HCT116 (cell line): Measurements from ENCODE around the gene GRIK3.

ENCODE experiments used
- CTCF ChIP-seq, 3 experiments: fragments of 200-600 bp in 1 of 3; sonication (generic) in 1 of 3; IDR thresholded peaks in 2 of 3; conservative IDR thresholded peaks in 1 of 3; 2 replicates each; pipeline ENCODE4 v1.5.1; 2012 to 2017; ENCODE audit warnings: low read depth in 2 of 3, low read length in 2 of 3, antibody characterized with exemption in 1 of 3, borderline replicate concordance in 1 of 3, control low read depth in 1 of 3, mild to moderate bottlenecking in 1 of 3, mixed read lengths in 1 of 3, mixed run types in 1 of 3, moderate library complexity in 1 of 3; ENCODE audit not compliant: insufficient read depth in 1 of 3
- EZH2 ChIP-seq: fragments of 200-600 bp; sonication (generic); IDR thresholded peaks from 2 replicates; pipeline ENCODE4 v1.6.1; 2017; ENCODE audit warnings: antibody characterized with exemption, mixed run types
- POLR2A ChIP-seq: IDR thresholded peaks from 2 replicates; pipeline ENCODE4 v1.7.0; 2011; ENCODE audit warnings: borderline replicate concordance; ENCODE audit not compliant: insufficient read depth, insufficient read length; ENCODE audit errors: extremely low read depth
- TF ChIP-seq, protein P1 (sequence below): IDR thresholded peaks from 2 replicates; pipeline ENCODE4 v1.6.1; 2012; ENCODE audit warnings: low read depth

DNA sequence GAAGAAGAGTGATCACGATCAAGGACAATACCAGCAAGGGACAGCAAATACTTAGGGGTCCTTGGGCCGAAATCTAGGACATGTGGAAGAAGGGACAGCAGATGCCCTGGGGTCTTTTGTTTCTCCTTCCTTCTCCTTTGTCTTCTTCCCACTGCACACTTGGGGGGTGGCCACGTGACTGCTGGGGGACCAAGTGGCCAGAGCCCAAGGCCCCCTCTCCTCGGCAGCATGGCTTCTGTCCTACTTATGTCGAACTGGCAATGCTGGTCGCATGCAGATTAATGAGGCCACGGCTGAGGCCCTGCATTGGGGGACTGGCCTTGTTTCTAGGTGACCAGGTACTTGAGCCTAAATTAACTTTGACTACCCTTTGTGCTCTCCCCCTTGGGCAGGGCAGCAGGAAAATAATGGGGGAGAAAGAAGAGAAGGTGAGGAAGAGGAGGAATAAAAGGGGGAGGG lies 83.0 kb downstream of the GRIK3 start:
- TF ChIP-seq, protein P1, sequence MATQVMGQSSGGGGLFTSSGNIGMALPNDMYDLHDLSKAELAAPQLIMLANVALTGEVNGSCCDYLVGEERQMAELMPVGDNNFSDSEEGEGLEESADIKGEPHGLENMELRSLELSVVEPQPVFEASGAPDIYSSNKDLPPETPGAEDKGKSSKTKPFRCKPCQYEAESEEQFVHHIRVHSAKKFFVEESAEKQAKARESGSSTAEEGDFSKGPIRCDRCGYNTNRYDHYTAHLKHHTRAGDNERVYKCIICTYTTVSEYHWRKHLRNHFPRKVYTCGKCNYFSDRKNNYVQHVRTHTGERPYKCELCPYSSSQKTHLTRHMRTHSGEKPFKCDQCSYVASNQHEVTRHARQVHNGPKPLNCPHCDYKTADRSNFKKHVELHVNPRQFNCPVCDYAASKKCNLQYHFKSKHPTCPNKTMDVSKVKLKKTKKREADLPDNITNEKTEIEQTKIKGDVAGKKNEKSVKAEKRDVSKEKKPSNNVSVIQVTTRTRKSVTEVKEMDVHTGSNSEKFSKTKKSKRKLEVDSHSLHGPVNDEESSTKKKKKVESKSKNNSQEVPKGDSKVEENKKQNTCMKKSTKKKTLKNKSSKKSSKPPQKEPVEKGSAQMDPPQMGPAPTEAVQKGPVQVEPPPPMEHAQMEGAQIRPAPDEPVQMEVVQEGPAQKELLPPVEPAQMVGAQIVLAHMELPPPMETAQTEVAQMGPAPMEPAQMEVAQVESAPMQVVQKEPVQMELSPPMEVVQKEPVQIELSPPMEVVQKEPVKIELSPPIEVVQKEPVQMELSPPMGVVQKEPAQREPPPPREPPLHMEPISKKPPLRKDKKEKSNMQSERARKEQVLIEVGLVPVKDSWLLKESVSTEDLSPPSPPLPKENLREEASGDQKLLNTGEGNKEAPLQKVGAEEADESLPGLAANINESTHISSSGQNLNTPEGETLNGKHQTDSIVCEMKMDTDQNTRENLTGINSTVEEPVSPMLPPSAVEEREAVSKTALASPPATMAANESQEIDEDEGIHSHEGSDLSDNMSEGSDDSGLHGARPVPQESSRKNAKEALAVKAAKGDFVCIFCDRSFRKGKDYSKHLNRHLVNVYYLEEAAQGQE, result no peak
- no peak for TF ChIP-seq CTCF (IDR thresholded peaks at IDR 0.05 in 2 of 3, conservative IDR thresholded peaks at IDR 0.05 in 1 of 3; ENCODE audit: borderline replicate concordance in 1 of 3, insufficient read depth in 1 of 3, low read depth in 2 of 3, low read length in 2 of 3)
- TF ChIP-seq POLR2A, result no peak
- TF ChIP-seq EZH2, result no peak
